GOT3 (cell line): Measurements from ENCODE around the gene WDR74.
A peak's percentile ranks its signal among the peaks of the same experiment; 100 is the strongest.
"Not testable (repeated sequence)": the region's sequence is repeated elsewhere in the genome, so short reads cannot be mapped to it uniquely, and the experiment has no call there.

ENCODE experiments used
- DNase-seq: peaks from one replicate; lab custom pipeline; 2025; ENCODE audit warnings: mixed read lengths; lab: John Stamatoyannopoulos, UW

WDR74 gene

DNA sequence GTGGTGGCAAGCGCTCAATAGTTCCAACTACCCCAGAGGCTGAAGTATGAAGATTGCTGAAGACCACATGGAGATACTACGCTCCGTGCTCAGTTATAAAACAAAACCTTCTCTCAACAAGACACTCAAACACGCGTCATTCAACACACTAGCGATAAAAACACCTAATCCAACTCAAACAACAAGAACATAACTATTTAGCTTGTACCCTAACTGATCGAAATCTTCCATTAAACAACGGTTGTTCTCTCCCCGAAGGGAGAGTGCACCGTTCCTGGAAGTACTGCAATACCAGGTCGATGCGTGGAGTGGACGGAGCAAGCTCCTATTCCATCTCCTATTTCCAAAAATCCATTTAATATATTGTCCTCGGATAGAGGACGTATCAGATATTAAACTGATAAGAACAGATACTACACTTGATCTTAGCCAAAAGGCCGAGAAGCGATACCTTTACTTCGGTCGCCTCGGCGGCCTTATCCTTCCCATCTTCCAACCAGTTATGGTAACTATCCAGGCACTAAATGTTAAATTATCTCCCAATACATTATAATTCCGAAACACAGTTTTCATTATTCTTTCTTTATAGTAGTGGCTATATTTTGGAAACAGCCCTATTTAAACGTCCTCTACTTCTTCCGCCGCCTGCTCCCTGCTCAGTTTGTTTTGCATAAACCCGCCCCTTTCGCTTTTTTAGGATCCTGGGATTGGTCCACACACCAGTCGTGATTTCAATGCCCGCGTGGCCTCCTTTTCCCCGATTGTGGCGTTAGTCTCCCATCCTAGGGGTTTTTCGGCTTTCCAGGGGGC lies 2.2 kb upstream of the WDR74 start:
- DNase-seq, result peak; percentile 87

DNA sequence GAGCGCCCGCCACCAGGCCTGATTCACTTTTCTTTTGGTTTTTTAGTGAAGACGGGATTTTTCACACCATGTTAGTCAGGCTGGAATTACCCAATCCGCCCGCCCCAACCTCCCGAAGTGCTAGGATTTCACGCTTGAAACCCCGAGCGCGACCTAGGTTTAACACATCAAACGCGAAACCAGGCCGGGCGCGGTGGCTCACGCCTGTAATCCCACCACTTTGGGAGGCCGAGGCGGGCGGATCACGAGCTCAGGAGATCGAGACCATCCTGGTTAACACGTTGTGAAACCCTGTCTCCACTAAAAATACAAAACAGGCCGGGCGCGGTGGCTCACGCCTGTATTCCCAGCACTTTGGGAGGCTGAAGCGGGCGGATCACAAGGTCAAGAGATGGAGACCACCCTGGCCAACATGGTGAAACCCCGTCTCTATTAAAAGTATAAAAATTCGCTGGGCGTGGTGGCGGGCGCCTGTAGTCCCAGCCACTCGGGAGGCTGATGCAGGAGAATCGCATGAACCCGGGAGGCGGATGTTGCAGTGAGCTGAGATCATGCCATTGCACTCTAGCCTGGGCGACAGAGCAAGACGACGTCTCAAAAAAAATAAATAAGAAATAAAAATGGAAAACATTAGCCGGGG lies 1.5 kb upstream of the WDR74 start:
- peak; percentile 98 for DNase-seq

DNA sequence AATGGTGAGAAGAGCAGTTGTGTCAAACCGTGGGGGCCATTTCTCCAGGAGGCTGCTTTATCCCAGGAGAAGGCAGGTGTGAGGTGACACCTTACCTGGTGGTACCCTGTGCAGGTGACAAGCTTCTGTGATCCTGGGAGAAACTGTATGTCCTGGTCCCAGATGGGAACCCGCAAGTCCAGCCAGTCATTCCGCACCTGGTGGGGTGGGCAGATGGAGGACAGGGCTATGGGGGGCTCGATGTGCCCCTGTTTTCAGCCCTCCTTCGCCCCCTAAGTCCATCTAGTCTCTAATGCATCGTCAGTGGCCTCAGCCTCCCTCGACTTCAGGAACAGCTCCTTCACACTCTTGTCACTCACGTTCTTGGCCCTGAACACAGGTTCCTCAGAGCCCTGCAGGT lies 4.1 kb downstream of the WDR74 start:
- no peak for DNase-seq

DNA sequence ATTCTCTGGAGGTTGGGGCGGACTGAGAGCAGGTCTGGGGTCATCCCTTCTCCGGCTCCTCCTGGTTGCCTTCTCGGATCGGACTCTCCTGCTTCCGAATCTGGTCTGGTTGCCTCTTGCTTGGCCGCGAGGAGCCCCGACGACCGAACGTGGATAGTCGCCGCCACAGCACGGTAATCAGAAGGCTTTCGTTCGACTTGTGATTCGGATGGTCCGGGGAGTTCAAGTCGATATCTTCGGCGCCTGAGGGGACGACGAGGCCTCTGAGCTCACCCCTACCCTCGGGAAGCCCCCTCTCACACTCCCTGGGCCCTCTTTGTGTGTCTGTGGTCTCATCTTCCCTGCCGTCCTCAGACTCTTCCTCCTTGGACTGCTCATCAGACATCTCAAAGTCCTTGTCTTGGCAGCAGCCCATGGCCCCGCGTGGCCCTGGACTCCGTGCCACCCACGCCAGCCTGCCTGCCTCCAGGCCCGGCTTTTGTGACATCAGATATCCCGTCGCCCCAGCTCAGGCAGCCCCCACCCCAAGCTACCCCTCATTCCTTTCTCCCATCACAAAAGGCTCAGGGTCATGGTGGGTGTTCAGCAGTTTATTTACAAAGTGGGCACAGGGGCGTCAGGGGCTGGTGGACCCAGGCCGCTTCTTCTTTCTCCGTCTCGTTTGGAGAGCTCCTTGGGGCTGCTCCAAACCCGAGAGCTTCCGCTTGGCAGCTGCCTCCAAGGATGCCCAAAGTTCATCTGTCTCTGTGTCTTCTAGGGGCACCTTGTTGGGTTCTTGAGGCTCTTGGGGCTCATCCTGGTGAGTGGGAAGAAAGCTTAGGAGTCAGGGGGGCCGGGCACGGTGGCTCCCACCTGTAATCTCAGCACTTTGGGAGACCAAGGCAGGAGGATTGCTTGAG lies 6.8 kb downstream of the WDR74 start, which contains the start of gene TEX54:
Gene TEX54, minus strand, starts transcription at position 506 of the 899 bp plus-strand sequence.
- DNase-seq, result no peak

DNA sequence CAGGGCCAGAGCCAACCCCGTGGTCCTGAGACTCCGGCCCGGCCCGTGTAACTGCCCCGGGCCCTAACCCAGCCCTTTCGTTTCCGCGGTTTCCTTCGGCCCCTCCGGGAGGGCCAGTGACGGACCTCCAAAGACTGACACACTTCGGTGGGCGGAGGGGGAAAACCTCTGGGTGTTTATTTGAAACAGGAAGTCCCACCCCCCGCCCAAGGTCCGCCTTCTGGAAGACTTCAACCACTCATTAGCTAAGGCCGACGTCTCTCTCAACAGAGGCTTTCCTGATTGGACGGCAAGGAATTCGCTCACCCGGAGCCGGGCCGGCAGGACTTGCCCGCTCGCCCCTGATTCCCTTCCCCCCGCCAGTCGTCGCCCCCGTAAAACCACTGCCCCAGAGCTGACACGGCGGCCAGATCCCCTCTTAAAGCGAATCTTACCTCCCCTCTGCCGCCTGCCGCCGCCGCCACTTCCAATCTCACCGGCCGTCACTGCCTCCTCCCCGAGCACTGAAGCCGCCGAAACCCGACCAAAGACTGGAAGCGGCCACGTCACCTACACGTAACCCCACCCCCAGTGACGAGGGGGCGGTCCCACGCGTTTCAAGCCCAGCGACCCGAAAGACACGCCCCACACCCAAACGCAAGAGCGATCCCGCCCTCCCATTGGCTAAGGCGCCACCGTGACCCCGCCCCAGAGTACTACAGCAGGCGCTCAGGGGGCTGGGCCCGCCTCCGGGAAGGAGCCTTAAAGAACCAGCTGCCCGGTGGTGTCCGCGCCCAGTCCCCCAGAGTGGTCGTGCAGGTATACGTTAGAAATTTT lies 7.7 kb downstream of the WDR74 start, which contains the start of gene STX5:
Gene STX5, minus strand, starts transcription at position 532 of the 816 bp plus-strand sequence. CDS start 808 bp downstream, outside the sequence.
- DNase-seq, result peak; percentile 96

DNA sequence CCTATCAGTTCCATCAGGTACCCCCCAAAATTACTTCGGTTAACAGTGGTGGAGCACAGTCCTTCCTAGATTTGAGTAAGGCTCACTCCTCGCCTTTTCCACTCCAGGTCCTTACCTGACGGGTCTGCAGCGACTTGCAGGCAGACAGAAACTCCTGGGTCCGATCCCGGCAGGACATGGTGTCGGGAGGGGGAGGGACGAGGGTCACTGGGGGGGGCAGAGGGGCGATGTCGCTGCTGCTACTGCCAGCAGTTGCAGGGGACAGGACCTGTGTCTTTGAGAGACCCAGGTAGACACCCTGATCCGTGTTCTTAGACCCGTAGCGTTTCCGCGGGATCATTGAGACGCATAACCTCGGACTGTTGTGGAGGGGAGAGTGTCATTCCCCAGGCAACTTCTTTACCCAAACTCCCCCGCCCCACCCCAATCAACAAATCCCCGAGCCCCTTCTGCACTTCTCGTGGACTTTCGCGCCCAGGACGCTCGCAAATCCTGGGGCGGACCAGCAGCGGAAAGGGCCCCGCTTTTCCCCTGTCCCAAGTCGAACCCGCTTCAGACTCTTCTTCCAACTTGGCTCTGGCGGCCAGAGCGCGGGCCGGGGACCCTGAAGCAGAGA lies 8.4 kb downstream of the WDR74 start:
- no peak for DNase-seq

DNA sequence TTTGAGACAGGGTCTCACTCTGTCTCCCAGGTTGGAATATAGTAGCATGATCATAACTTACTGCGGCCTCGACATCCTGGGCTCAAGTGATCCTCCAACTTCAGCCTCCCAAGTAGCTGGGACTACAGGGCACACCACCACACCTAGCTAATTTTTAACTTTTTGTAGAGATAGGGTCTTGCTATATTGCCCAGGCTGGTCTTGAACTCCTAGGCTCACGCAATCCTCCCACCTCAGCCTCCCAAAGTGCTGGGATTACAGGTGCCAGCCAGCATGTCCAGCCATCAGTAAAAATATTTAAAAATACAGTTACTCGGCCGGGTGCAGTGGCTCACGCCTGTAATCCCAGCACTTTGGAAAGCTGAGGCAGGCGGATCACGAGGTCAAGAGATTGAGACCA lies 11.3 kb downstream of the WDR74 start:
- DNase-seq, result not testable (repeated sequence)

DNA sequence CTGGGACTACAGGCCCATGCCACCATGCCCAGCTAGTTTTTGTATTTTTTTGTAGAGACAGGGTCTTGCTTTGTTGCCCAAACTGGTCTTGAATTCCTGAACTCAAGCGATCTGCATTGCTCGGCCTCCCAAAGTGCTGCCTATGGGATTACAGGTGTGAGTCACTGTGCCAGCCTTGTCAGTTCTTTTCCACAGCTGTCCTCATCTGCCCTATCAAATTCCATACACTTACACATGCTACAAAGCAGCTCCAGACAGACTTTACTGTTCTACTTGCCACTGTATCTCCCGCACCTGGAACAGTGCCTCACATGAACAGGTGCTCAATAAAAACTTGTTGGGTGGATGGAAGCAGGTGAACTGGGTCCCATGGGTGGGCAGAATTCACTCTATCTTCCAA lies 15.7 kb downstream of the WDR74 start:
- no peak for DNase-seq

DNA sequence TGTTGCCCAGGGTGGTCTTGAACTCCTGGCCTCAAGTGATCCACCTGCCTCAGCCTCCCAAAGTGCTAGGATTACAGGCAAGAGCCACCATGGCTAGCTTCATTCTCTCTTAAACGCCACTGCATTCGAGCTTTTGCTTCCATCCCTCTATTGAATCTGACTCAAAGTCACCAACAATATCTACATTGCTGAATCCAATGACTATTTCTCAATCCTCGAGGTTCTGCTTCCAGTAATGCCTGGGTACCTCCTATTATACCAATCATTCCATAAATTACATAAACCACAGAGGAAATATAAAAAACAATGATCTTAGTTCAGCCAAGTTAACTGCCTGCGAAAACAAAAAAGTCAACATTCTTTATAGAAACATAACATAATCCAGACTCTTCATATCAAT lies 22.3 kb downstream of the WDR74 start:
- DNase-seq, result no peak

DNA sequence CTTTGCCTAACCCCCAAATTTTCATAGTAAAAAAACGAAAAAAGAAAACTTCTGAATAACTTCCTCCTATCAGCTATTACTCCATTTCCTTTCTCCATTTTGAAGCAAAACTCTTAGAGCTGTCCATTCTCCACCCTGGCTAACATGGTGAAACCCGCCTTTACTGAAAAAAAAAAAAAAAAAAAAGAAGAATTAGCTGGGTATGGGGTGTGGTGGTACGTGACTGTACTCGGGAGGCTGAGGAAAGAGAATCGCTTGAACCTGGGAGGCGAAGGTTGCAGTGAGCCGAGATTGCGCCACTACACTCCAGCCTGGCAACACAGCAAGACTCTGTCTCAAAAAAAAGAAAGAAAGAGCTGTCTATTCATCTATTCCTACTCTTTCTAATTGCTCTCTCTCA lies 22.8 kb downstream of the WDR74 start:
- DNase-seq, result no peak

DNA sequence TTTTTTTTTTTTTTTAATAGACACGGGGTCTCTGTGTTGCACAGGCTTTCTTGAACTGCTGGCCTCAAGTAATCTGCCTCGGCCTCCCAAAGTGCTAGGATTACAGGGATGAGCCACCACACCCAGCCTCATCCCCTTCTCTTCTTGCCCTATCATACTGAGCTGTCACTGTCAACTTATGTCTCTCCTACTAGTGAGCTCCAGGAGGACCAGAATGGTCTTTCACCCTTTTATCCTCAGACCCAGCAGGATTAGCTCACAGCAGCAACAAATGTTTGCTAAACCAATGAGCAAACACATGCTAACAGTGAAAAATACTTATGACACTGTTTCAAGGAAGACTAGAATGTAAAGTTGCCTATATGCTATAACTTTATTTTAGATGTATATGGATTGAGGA lies 27.7 kb downstream of the WDR74 start:
- DNase-seq, result no peak

DNA sequence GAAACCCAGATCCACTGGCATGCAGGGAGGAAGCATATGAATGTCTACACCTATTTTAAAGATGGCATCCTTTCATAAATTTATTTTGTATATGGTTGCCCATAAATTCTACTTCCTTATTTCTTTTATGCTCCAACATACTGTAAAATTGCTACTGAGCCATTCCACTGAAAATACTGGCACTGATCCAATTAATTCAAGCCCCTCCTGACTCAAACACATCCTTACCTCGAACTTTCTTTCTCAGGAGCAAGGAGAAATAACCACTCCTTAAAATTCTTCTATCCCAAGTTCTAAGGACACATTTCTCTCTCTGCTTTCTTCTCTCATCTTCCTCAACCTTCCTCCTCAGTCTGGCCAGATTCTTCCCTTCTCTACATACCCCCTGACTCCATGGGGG lies 28.6 kb downstream of the WDR74 start:
- DNase-seq, result no peak

DNA sequence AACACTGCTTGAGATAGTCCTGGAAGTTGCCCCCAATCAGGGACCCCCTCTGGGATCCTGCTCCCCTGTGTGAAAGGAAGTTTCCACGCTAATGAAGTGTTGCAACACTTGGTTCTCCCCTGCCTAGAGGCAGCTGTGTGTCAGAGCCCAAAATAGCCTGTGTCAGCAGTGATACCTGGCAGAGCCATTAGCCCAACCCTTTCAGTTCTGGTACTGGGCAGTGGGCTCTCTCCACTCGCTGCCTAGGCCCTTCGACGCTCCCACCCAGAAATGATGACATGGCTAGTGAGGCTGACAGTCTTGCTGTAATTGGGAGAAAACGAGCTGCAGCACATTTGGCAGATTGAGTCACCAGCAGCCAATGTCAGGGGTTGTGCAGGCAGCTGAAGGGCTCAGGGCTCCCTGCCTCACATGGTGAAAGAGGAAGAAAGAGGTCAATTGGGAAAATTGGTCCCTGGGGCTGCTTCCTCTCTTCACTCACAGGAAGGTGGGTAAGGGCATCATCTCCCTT lies 32.7 kb downstream of the WDR74 start:
- DNase-seq, result peak; percentile 25

DNA sequence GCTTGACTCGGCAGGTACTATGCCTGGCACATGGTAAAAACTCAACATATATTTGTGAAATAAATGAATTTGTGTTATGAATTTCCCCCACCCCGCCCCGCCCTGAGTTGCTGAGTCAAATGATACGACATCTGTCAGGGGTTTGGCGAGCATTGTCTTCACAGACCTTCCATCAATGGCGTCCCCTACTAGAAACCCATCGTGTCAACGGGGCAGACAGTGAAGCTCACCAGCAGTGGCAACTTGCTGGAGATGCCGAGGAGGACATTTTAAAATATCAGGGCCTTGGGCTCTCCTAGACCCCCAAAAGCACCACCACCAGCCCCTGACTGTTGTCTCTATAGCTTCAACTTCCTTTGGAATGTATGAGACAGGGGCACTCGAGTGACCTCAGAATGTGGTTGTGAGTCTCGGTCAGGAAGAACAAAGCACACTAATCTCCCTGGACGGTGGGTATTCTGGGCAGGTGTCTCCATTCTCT lies 33.4 kb downstream of the WDR74 start:
- no peak for DNase-seq

DNA sequence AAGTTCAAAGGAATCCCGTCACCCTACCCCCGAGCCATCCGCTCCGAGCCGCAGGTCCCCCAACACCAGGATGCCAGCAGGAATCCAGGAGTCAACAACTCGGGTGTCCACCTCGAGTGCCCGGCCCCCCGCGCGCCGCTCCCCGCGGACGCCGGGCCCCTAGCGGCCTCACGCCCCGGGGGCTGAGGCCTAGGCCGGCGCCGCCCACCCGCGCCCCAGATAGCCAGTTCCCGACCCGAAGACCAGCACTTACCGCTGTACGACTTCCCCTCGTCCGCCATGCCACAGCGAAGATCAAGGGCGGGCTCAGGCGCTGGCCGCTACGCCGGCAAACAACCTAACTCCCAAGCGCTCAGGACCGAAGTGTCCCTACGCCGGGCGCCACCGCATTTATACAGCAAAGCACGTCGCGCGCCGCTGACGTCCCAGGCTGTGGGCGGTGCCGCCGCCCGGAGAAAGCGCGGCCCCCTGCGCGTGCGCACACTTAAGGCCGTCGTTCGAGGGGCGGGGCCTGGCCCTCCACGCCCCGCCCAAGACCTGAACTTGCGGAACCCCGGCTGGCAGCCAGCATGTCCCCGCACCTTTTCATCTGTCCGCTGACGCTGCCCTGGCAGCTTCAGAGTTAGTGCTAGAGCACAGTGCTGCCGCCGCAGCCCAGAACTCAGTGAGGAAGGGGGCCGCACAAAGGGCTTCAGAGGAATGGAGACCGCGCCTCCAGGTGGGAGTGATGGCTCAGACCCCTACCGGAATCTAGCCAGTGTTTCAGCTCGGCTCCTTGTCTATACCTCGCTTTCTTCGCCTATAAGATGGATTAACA lies 34.1 kb downstream of the WDR74 start, which contains the start of gene NXF1:
Gene NXF1, minus strand, starts transcription at position 365 of the 817 bp plus-strand sequence. Its CDS starts 84 bp downstream, at position 281.
- DNase-seq, result peak; percentile 88

DNA sequence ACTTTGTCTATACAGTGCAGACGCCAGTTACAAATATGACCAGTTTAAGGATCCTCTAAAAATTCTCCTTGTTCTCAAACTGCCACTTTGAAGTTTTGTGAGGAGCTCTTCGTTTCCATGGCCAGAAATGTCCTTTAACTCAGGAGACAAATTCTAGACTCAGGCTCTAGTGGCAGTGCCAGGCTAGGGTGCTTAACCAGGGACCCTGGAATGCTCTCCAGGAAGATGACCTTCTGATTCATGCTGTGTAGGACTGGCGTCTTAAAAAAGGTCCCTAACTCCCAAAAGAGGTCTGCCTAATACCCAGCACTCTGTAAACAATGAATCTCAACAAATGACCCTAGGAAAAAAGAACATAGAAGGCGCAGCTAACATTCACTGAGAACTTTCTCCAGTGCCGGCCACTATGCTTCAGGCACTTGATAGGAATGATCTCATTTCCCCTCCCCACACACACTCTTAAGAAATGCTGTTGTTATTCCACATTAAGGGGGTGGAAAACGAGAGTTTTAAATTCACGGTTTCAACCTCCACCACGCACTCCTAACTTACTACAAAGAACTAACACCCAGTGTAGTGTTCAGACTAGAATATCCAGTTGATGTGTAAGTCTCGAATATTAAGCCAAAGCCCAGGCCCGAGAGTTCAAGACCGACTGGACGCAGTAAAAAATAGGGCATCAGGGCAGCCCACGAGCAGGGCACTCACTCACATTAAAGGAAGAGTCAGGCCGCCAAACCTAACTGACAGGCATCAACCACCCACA lies 34.9 kb downstream of the WDR74 start:
- DNase-seq, result no peak

DNA sequence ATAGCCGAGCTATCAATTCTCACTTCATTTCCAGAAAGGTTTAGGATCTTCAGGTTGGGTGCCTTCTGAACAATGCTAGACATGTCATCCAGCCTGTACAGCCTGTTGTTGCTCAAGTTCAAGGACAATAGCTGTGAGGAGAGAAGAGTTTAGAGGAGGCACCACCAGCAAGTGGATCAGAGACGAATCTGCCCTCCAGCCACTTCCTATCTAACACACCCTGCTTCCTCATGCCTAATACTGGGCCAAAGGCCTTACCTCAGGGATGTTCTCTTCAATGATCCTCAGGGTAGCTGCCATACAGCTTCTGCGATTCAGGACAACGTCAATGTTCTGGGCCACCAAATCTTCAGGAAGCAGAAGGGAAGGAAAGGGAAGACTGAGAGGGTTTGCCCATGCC lies 38.3 kb downstream of the WDR74 start:
- no peak for DNase-seq

DNA sequence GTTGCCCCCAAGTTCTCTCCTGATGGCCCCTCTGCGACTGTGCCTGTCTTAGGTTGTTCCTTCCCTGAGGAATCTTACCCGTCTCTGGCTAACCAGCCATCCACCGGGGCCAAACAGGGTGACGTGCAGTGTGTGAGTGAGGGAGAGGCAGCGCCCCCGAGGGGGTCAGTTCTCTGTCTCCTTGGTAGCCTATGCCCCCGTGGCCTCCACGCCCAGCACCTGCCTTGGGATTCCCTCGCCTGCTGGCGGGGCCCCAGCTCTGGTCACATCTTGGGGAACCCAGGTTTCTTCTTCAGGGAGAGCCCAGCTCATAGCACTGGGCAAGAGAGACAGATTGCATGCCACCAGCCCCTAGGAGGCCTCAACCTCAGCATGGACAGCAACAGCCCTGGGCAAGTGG lies 39.9 kb downstream of the WDR74 start:
- DNase-seq, result no peak

DNA sequence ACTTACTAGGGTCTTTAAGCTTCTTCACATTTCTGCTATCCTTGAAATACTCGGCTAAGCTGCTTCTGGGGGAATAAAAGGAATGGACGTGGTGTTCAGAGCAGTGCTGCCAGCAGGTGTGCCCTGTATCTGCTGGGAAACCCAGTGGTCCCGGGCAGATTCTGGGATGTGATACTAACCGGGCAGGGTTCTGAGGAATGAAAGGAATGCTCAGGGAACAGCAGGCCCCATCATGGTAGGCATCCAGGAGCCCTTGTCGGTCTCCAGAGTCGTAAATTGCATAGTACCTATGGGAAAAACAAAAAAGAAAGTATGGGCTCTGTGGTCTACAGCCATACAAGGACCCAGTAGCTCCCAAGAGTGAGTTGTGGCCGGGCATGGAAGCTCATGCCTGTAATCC lies 43.1 kb downstream of the WDR74 start:
- no peak for DNase-seq
